Measurements from ENCODE around the gene MICALL2.
A peak's percentile ranks its signal among the peaks of the same experiment; 100 is the strongest.

Gene MICALL2

GRCh38 chr7:1480670-1481069 lies 21.4 kb upstream of the MICALL2 start:
- DNase-seq (ENCODE audit: low read depth, low spot score): no peak
- no peak overlapping the region for H3K9ac ChIP-seq (ENCODE audit: insufficient read length)
- no peaks in the 10 kb centered on the region for H3K9me3 ChIP-seq (ENCODE audit: low read depth, low read length)
- peaks cover 4% of the 10 kb centered on the region; the same call in 1 of the 2 replicates for H3K36me3 ChIP-seq (ENCODE audit: insufficient read depth, low read length)
- TF ChIP-seq EZH2 (IDR thresholded peaks at IDR 0.05) (no peak), FOXP2 (optimal IDR thresholded peaks at IDR 0.05; ENCODE audit: control extremely low read depth, extremely low read length, insufficient read depth) (no peak), POLR2AphosphoS5 (IDR thresholded peaks at IDR 0.05; ENCODE audit: borderline replicate concordance, low read depth, low read length) (no peak)
- no peak overlapping the region for H3K27ac ChIP-seq
- H3K4me3 ChIP-seq: no peak overlapping the region

DNA sequence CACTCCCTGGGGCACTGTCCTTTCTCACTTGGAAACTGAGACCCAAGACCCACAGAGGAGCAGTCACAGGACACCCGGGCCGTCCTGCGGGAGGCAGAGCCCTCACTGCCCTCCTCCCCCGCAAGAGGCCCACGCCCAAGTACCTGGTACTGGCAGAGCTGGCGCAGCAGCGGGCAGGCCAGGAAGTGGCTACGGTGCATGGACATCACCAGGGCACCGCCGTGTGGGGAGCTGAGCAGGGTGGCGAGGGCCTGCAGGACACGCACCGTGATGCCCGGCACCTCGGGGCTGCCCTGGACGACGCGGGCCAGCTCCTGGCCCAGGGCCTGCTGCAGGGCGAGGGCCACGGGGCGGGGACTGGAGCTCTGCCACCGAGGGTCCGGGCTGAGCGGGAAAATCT lies 20.0 kb upstream of the MICALL2 start:
- H3K36me3 ChIP-seq (ENCODE audit: insufficient read depth, low read length): peaks cover 4% of the 10 kb centered on the region; the same call in 1 of the 2 replicates
- TF ChIP-seq EZH2 (IDR thresholded peaks at IDR 0.05): no peak
- no peak for TF ChIP-seq POLR2AphosphoS5 (IDR thresholded peaks at IDR 0.05; ENCODE audit: borderline replicate concordance, low read depth, low read length)
- TF ChIP-seq FOXP2 (optimal IDR thresholded peaks at IDR 0.05; ENCODE audit: control extremely low read depth, extremely low read length, insufficient read depth): no peak
- H3K4me3 ChIP-seq: no peak overlapping the region
- no peak for DNase-seq (ENCODE audit: low read depth, low spot score)
- H3K9ac ChIP-seq (ENCODE audit: insufficient read length): no peak overlapping the region
- no peak overlapping the region for H3K27ac ChIP-seq
- no peaks in the 10 kb centered on the region for H3K9me3 ChIP-seq (ENCODE audit: low read depth, low read length)

- Histone ChIP-seq H3K27ac (no peak overlapping the region), H3K9me3 (ENCODE audit: low read depth, low read length) (no peaks in the 10 kb centered on the region), H3K4me3 (no peak overlapping the region), H3K36me3 (ENCODE audit: insufficient read depth, low read length) (peaks cover 3% of the 10 kb centered on the region; the same call in 1 of the 2 replicates), H3K9ac (ENCODE audit: insufficient read length) (no peak overlapping the region)
- TF ChIP-seq EZH2 (IDR thresholded peaks at IDR 0.05) (no peak), FOXP2 (optimal IDR thresholded peaks at IDR 0.05; ENCODE audit: control extremely low read depth, extremely low read length, insufficient read depth) (no peak), POLR2AphosphoS5 (IDR thresholded peaks at IDR 0.05; ENCODE audit: borderline replicate concordance, low read depth, low read length) (no peak)
- DNase-seq (ENCODE audit: low read depth, low spot score): no peak
Measured at GRCh38 chr7:1478480-1478879, 19.2 kb upstream of the MICALL2 start.

DNA sequence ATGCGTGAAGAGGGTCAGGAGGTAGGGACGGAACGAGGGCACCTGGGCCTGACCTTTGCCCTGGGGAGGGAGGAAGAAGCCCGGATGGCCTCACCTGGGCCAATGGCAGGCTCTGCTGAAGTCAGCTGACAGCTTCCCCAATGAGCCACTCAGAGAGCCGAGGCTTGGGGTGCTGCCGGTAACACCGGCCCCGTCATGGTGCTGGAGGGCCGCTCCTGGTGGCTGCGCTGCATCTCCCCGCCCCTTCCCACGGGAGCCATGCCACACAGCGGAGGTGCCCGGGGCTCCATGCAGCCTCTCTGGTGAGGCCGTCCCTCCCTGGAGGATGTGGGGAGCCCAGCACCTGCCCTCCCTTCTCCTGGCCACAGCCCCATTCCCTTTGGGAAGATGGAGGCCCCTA lies 17.6 kb upstream of the MICALL2 start:
- no peak for DNase-seq (ENCODE audit: low read depth, low spot score)
- no peak overlapping the region for H3K27ac ChIP-seq
- H3K4me3 ChIP-seq: no peak overlapping the region
- H3K9me3 ChIP-seq (ENCODE audit: low read depth, low read length): no peaks in the 10 kb centered on the region
- TF ChIP-seq FOXP2 (optimal IDR thresholded peaks at IDR 0.05; ENCODE audit: control extremely low read depth, extremely low read length, insufficient read depth): no peak
- TF ChIP-seq EZH2 (IDR thresholded peaks at IDR 0.05): no peak
- no peak for TF ChIP-seq POLR2AphosphoS5 (IDR thresholded peaks at IDR 0.05; ENCODE audit: borderline replicate concordance, low read depth, low read length)
- H3K9ac ChIP-seq (ENCODE audit: insufficient read length): no peak overlapping the region
- H3K36me3 ChIP-seq (ENCODE audit: insufficient read depth, low read length): peaks cover 6% of the 10 kb centered on the region; the same call in 1 of the 2 replicates

DNA sequence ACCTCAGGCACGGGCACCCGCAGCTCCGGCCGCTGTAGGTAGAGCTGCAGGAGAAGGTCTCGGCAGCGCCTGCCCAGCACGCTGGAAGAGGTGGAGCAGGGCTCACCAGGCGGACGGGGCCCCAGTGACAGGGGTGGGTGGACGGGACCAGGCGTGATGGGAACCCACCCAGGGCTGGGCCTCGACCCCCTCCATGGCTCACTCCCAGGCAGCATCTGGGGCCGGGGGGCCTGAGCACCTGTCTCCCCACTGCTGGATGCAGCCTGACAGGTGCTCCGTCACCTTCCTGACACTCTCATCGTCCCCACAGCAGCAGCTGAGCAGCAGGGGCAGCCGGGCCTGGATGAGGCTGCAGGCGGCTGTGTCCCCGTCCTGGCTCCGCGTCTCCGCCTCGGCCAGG lies 16.7 kb upstream of the MICALL2 start:
- Histone ChIP-seq H3K36me3 (ENCODE audit: insufficient read depth, low read length) (peaks cover 6% of the 10 kb centered on the region; the same call in 1 of the 2 replicates), H3K9ac (ENCODE audit: insufficient read length) (no peak overlapping the region), H3K27ac (no peak overlapping the region), H3K9me3 (ENCODE audit: low read depth, low read length) (no peaks in the 10 kb centered on the region), H3K4me3 (no peak overlapping the region)
- DNase-seq (ENCODE audit: low read depth, low spot score): no peak
- TF ChIP-seq FOXP2 (optimal IDR thresholded peaks at IDR 0.05; ENCODE audit: control extremely low read depth, extremely low read length, insufficient read depth) (no peak), EZH2 (IDR thresholded peaks at IDR 0.05) (no peak), POLR2AphosphoS5 (IDR thresholded peaks at IDR 0.05; ENCODE audit: borderline replicate concordance, low read depth, low read length) (no peak)

GRCh38 chr7:1475393-1475792 lies 16.1 kb upstream of the MICALL2 start:
- no peak overlapping the region for H3K27ac ChIP-seq
- H3K36me3 ChIP-seq (ENCODE audit: insufficient read depth, low read length): peaks cover 6% of the 10 kb centered on the region; the same call in 1 of the 2 replicates
- no peak overlapping the region for H3K4me3 ChIP-seq
- no peak overlapping the region for H3K9ac ChIP-seq (ENCODE audit: insufficient read length)
- no peak for DNase-seq (ENCODE audit: low read depth, low spot score)
- no peaks in the 10 kb centered on the region for H3K9me3 ChIP-seq (ENCODE audit: low read depth, low read length)
- no peak for TF ChIP-seq FOXP2 (optimal IDR thresholded peaks at IDR 0.05; ENCODE audit: control extremely low read depth, extremely low read length, insufficient read depth)
- no peak for TF ChIP-seq EZH2 (IDR thresholded peaks at IDR 0.05)
- TF ChIP-seq POLR2AphosphoS5 (IDR thresholded peaks at IDR 0.05; ENCODE audit: borderline replicate concordance, low read depth, low read length): no peak

- H3K36me3 ChIP-seq (ENCODE audit: insufficient read depth, low read length): peaks cover 6% of the 10 kb centered on the region; the same call in 1 of the 2 replicates
- no peak for DNase-seq (ENCODE audit: low read depth, low spot score)
- H3K9me3 ChIP-seq (ENCODE audit: low read depth, low read length): no peaks in the 10 kb centered on the region
- TF ChIP-seq FOXP2 (optimal IDR thresholded peaks at IDR 0.05; ENCODE audit: control extremely low read depth, extremely low read length, insufficient read depth) (no peak), EZH2 (IDR thresholded peaks at IDR 0.05) (no peak), POLR2AphosphoS5 (IDR thresholded peaks at IDR 0.05; ENCODE audit: borderline replicate concordance, low read depth, low read length) (no peak)
- H3K9ac ChIP-seq (ENCODE audit: insufficient read length): no peak overlapping the region
- no peak overlapping the region for H3K27ac ChIP-seq
- H3K4me3 ChIP-seq: no peak overlapping the region
Measured at GRCh38 chr7:1474736-1475135, 15.5 kb upstream of the MICALL2 start.

- no peak overlapping the region for H3K9ac ChIP-seq (ENCODE audit: insufficient read length)
- peaks cover 6% of the 10 kb centered on the region; the same call in 1 of the 2 replicates for H3K36me3 ChIP-seq (ENCODE audit: insufficient read depth, low read length)
- DNase-seq (ENCODE audit: low read depth, low spot score): peak; percentile 14
- H3K9me3 ChIP-seq (ENCODE audit: low read depth, low read length): no peaks in the 10 kb centered on the region
- no peak overlapping the region for H3K4me3 ChIP-seq
- H3K27ac ChIP-seq: no peak overlapping the region
- TF ChIP-seq EZH2 (IDR thresholded peaks at IDR 0.05) (no peak), FOXP2 (optimal IDR thresholded peaks at IDR 0.05; ENCODE audit: control extremely low read depth, extremely low read length, insufficient read depth) (no peak)
Measured at GRCh38 chr7:1473864-1474512, 14.7 kb upstream of the MICALL2 start.

DNA sequence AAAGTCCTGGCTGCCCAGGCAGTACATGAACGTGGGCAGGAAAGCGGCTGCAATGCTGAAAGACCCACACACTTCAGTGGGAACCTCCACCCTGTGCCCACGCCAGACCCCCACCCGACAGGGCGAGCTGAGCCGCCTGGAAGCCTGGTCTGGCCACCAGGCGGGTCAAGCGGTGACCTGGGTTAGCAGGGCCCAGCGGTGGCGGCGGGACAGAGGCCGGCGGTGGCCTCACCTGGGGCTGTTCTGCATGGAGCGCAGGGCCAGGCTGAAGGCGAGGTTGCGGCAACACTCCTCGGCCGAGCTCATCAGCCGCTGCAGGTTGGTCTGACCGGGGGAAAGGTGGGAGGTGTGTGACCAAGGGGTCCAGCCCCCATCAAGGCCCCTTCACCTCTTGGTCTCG lies 11.6 kb upstream of the MICALL2 start:
- TF ChIP-seq POLR2AphosphoS5 (IDR thresholded peaks at IDR 0.05; ENCODE audit: borderline replicate concordance, low read depth, low read length) (no peak), EZH2 (IDR thresholded peaks at IDR 0.05) (no peak), FOXP2 (optimal IDR thresholded peaks at IDR 0.05; ENCODE audit: control extremely low read depth, extremely low read length, insufficient read depth) (no peak)
- no peak for DNase-seq (ENCODE audit: low read depth, low spot score)
- Histone ChIP-seq H3K9ac (ENCODE audit: insufficient read length) (no peak overlapping the region), H3K4me3 (no peak overlapping the region), H3K9me3 (ENCODE audit: low read depth, low read length) (no peaks in the 10 kb centered on the region), H3K27ac (no peak overlapping the region), H3K36me3 (ENCODE audit: insufficient read depth, low read length) (peaks cover 6% of the 10 kb centered on the region; the same call in 1 of the 2 replicates)

Measured in SK-N-MC (cell line).